HG02798 (cell line): ENCODE data around the gene TMEM120B.

ENCODE experiments used
- ATAC-seq: cut with Tn5 transposase; IDR thresholded peaks from one replicate; pipeline ENCODE4 v1.9.1; 2021; ENCODE audit warnings: mild to moderate bottlenecking; ENCODE audit not compliant: unreplicated experiment, poor library complexity

Gene TMEM120B

GRCh38 chr12:121770388-121770787 is 57.8 kb downstream of the TMEM120B start:
- ATAC-seq, result no peak

- no peak for ATAC-seq
Observed at GRCh38 chr12:121770813-121771625, 58.5 kb downstream of the TMEM120B start.

GRCh38 chr12:121773011-121773777 is 60.6 kb downstream of the TMEM120B start:
- ATAC-seq, result peak; percentile 77

GRCh38 chr12:121774968-121775474 is 62.5 kb downstream of the TMEM120B start:
- ATAC-seq, result no peak

DNA sequence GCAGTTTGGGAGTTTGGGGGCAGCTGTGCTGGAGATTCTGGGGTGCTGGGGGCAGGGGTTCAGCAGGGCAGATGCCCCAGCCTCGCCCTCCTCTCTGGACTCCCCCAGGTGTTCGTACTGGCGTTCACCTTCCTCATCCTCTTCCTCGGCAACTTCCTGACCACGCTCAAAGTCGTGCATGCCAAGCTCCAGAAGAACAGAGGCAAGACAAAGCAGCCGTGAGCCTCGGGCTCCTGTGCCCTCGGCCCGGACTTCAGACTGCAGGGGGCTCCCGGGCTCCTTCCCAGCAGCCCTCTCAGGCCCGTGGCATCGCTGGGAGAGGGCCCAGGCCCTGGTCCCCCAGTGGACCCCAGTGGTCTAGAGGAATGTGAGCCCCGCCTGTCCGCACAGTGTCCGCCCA is 62.9 kb downstream of the TMEM120B start:
- no peak for ATAC-seq

- ATAC-seq, result peak; percentile 53
Observed at GRCh38 chr12:121776190-121777098, 63.9 kb downstream of the TMEM120B start.

DNA sequence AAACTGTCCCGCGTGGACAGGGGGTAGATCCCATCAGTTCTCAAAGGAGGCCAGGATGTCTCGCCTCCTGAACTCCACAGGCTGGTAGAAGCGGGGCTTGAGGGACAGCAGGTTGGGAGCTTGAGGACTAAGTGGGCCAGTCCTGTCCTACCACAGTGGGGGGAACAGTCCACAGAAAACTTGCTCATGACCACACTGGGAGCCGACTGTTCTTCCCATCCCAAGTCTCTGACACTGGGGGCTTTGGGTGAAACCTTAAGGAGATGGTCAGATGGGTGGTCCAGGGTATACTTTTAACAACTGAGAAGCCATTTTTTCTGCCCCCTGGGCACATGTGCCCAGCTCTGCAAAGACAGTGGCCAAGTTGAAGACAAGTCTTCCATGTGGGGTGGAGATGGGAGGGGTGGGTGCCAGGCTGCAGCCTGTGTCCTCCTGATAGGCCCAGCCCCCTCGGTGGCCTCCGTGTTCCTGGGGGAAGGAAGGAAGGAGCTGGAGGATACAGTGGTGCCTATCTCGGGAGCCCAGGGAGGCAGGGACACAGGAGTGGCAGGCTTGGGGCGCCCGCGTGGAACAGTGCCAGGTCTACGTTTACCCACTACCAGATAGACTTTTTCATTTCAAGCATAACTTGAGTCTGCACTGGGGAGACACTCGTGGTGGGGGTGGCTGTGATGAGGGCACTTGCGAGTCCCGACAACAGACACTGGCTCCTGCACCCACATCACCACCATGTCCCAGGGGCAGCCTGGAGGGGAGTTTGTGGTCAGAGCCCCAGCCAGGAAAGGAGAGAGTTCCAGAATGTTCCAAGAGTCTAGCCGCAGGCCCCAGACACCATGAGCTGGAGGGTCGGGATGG is 66.2 kb downstream of the TMEM120B start:
- ATAC-seq, result no peak

- no peak for ATAC-seq
Observed at GRCh38 chr12:121779422-121779895, 66.9 kb downstream of the TMEM120B start.

DNA sequence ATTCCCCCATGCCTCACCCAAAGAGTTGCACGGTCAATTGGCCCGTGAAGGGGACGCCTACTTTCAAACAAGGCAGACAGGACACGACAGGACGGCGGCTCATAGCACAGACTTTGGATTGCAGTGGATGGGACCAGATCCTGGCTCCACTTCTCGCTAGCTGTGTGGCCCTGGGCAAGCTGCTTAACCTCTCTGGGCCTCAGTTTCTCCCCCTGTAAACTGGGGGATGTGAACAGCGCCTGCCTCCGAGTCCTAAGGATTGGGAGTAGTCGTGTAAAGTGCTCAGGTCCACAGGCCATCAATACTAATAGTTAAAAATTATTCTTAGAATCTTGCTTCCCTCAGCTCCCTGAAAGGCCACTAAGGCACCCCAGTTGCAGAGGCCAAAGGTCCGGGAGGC is 67.9 kb downstream of the TMEM120B start:
- ATAC-seq, result no peak

DNA sequence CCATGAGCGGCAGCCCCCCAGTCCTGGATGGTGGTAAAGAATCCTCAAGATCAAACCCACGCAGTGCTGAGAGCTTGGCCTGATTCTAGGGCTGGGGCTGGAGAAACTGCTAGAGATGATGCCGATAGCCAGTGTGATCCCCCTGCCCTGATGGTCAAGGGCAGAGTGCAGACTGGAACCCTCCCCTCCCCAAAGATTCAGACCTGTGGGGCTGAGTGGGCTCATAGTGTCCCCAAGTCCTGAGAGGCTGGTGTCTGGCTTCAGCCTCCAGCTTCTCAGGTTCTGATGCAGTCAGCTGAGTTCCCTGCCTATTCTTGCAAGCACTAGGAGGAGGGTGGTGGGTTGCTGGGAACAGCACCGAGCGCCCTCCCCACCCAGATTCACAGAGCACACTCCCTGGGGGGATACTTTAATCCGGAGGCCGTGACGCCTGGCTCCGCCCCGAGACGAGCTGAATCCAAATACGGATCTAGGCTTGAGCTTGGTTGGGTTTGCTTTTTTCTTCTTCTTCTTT is 69.0 kb downstream of the TMEM120B start:
- peak; percentile 24 for ATAC-seq

DNA sequence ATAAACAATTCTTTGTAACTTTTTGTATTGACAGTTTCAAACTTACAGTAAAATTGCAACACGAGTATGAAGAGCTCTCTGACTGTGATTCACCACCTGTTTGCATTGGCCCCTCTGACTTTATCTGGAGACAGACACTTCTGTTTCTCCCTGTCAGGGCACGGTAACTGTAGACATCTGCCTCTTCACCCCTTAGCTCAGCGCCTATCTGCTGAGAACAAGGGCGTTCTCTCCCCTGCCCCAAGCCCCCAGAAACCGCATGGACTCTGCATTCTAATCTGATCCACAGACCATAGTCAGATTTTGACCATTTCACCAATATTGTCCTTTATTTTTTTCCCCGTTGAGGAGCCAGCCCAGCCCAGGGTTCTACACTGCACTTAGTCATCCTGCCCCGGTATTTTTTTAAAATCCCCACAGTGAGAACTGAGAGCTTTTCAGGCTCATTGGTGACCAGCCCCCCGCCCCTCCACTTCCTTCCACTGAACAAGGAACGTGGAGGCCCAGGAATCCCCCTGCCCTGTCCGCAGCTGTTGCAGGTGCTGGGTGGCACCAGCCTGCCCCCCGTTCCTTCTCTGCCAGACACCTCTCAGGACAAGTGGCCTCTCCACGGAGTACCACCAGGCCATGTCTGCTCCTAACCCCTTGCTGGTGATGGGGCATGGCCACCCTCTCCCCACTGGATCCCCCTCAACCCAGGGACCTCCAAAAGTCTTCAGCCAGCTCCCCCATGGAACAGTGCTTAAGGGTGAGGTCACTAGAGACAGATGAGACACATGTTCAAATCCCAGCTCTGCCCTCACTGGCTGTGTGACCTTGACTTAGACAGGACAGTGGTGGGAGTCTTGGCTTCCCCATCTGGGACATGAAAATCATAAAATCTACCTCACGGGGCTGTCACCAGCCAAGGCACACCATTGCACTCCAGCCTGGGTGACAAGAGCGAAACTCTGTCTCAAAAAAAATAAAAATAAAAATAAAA is 69.7 kb downstream of the TMEM120B start:
- ATAC-seq, result peak; percentile 55

GRCh38 chr12:121783766-121784165 is 71.2 kb downstream of the TMEM120B start:
- no peak for ATAC-seq

- no peak for ATAC-seq
Observed at GRCh38 chr12:121784460-121784859, 71.9 kb downstream of the TMEM120B start.

DNA sequence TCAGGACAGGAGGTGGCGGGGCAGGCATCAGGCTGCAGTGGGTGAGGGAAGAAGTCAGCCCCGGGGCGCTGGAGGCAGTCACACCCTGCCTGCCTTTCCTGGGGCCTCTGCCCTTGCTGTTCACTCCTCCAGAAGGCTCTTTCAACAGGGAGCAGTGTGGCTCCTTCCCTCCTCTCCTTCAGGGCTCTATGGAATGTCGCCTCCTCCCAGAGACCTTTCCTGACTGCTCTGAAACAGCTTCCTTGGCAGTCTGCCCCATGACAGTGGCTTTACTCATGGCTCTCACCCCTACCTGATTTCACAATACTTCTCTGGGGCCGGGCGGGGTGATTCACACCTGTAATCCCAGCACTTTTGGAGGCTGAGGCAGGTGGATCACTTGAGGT is 73.9 kb downstream of the TMEM120B start:
- ATAC-seq, result no peak

DNA sequence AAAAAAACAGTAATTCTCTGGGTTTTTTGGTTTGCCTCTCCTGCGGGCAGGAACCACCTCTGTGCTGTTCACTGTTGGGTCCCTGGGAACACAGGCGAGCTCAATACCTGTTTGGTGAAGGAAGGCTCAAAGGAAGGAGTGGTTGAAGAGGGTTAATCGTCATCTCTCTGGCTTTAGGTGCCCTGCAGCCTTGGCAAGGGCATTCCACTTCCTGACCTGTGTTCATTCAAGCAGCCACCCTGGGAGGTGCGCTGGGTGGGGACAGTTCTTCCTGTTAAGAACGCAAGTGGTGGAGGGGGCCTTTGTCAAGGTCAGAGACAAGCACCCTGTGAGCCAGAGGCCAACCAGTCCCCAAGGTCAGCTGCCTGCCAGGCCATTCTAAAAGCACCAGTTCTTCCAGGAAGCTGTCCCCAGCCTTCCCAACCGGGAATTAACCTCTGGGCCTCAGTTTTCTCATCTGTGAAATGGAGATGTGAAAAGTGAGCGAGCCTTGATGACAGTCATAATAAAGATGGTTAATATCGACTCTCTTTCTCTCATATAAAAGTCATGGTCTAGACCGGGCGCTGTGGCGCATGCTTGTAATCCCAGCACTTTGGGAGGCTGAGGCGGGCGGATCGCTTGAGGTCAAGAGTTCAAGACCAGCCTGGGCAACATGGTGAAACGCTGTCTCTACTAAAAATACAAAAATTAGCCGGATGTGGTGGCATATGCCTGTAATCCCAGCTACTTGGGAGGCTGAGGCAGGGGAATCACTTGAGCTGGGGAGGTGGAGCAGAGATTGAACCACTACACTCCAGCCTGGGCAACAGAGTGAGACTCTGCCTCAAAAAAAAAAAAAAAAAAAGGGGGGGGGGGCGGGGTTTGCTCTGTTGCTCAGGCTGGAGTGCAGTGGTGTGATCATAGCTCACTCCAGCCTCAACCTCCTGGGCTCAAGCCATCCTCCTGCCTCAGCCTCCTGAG is 74.8 kb downstream of the TMEM120B start:
- ATAC-seq, result no peak

- ATAC-seq, result no peak
Observed at GRCh38 chr12:121788176-121788818, 75.7 kb downstream of the TMEM120B start.
